Stimulated activated CD8-positive, alpha-beta memory T cell treated with anti-CD3 and anti-CD28 coated beads, Interleukin-12 subunit alpha, Interleukin-12 subunit beta, amount 100 ng/mL, for 4 hours (primary cell): ENCODE data around the gene AQP3.
"Not testable (repeated sequence)": the region's sequence is repeated elsewhere in the genome, so short reads cannot be mapped to it uniquely, and the experiment has no call there.

Source experiments
- DNase-seq: peaks from one replicate; pipeline ENCODE4 v3.0.0-alpha.2; 2020; ENCODE audit warnings: low read depth

Gene AQP3

GRCh38 chr9:33446946-33447798 lies at the start of gene AQP3:
Gene AQP3 (minus strand): TSS chr9:33447593. CDS start chr9:33447530, 63 bp downstream.
- peak; percentile 46 for DNase-seq

- DNase-seq = not testable (repeated sequence)
Observed at GRCh38 chr9:33493819-33494218, 46.4 kb upstream of the AQP3 start.

GRCh38 chr9:33489066-33489465 lies 41.7 kb upstream of the AQP3 start:
- no peak for DNase-seq

- DNase-seq = not testable (repeated sequence)
Observed at GRCh38 chr9:33485312-33485711, 37.9 kb upstream of the AQP3 start.

- DNase-seq = no peak
Observed at GRCh38 chr9:33480976-33481375, 33.6 kb upstream of the AQP3 start.

- no peak for DNase-seq
Observed at GRCh38 chr9:33480106-33480505, 32.7 kb upstream of the AQP3 start.

GRCh38 chr9:33476503-33476902 lies 29.1 kb upstream of the AQP3 start:
- no peak for DNase-seq

GRCh38 chr9:33475357-33475756 lies 28.0 kb upstream of the AQP3 start:
- no peak for DNase-seq

- DNase-seq = peak; percentile 95
Observed at GRCh38 chr9:33473643-33474352, 26.4 kb upstream of the AQP3 start, which contains the start of gene NOL6. Gene NOL6 (minus strand): TSS chr9:33473924. CDS start chr9:33473842, 82 bp downstream.

GRCh38 chr9:33472881-33473615 lies 25.7 kb upstream of the AQP3 start:
- no peak for DNase-seq

- DNase-seq = no peak
Observed at GRCh38 chr9:33472171-33472880, 24.9 kb upstream of the AQP3 start.

GRCh38 chr9:33471361-33471760 lies 24.0 kb upstream of the AQP3 start:
- no peak for DNase-seq

- no peak for DNase-seq
Observed at GRCh38 chr9:33469891-33470290, 22.5 kb upstream of the AQP3 start.

GRCh38 chr9:33468797-33469621 lies 21.6 kb upstream of the AQP3 start:
- DNase-seq = no peak

GRCh38 chr9:33468215-33468730 lies 20.9 kb upstream of the AQP3 start:
- no peak for DNase-seq

- DNase-seq = no peak
Observed at GRCh38 chr9:33467526-33467925, 20.1 kb upstream of the AQP3 start.

GRCh38 chr9:33466565-33467495 lies 19.4 kb upstream of the AQP3 start:
- peak; percentile 45 for DNase-seq

GRCh38 chr9:33465596-33466564 lies 18.5 kb upstream of the AQP3 start:
- DNase-seq = no peak
